H1 (cell line): ENCODE data around the gene MTERF1. TPM values are rescaled to one million over a fixed set of nuclear protein-coding genes. Genes with fewer than 3 reads are reported as not detected.

ENCODE experiments used
- CTCF ChIA-PET: fragments of 300-600 bp; sonication (Branson Sonifier 250); formaldehyde crosslinking; loops from one replicate; lab custom pipeline; 2021; ENCODE audit not compliant: partially characterized antibody; lab: Charles Lee
- POLR2A ChIA-PET: fragments of 300-600 bp; sonication (Branson Sonifier 250); formaldehyde crosslinking; loops from one replicate; lab custom pipeline; 2021; ENCODE audit warnings: inconsistent platforms; ENCODE audit not compliant: partially characterized antibody; lab: Charles Lee
- DNase-seq, 2 experiments: peaks; one replicate each; pipeline versions ENCODE4 v3.0.0 to v3.0.0-alpha.2; 2010 to 2022; ENCODE audit warnings: low spot score in 2 of 2, low read depth in 1 of 2, mixed read lengths in 1 of 2
- FAIRE-seq: peaks from 2 replicates; lab custom pipeline; 2011; peaks lifted over from hg19 to GRCh38; lab: Jason Lieb, UNC
- H2AFZ ChIP-seq: 2 replicates; pipeline ENCODE4 v1.8.1; 2012; ENCODE audit warnings: low read length, inconsistent platforms
- H2AK5ac ChIP-seq: 2 replicates; pipeline ENCODE4 v1.6.1; 2013; ENCODE audit warnings: low read depth, low read length
- H2BK120ac ChIP-seq: replicated peaks from 2 replicates; pipeline ENCODE3; 2013; ENCODE audit warnings: low read depth, low read length, inconsistent platforms
- H2BK12ac ChIP-seq: 2 replicates; pipeline ENCODE4 v1.6.1; 2013; ENCODE audit warnings: low read depth, low read length
- H2BK15ac ChIP-seq: 2 replicates; pipeline ENCODE4 v1.6.1; 2013; ENCODE audit warnings: low read length
- H2BK20ac ChIP-seq: 2 replicates; pipeline ENCODE4 v1.6.1; 2013; ENCODE audit warnings: low read length
- H2BK5ac ChIP-seq: 2 replicates; pipeline ENCODE4 v1.6.1; 2013; ENCODE audit warnings: low read depth, low read length
- H3K14ac ChIP-seq: 2 replicates; pipeline ENCODE4 v1.6.1; 2013; ENCODE audit warnings: inconsistent platforms; ENCODE audit not compliant: insufficient read length
- H3K18ac ChIP-seq: 2 replicates; pipeline ENCODE4 v1.6.1; 2013; ENCODE audit warnings: low read length; ENCODE audit errors: extremely low read depth
- H3K23ac ChIP-seq: 2 replicates; pipeline ENCODE4 v1.6.1; 2013; ENCODE audit warnings: inconsistent platforms; ENCODE audit not compliant: insufficient read length
- H3K23me2 ChIP-seq: 2 replicates; pipeline ENCODE4 v1.6.1; 2013; ENCODE audit warnings: low read depth, low read length
- H3K27ac ChIP-seq: 2 replicates; pipeline ENCODE4 v1.6.1; 2011; ENCODE audit warnings: low read depth, low read length, inconsistent platforms
- H3K27me3 ChIP-seq, 4 experiments: replicated peaks in 1 of 4; 1 replicate in 1 of 4; 2 replicates in 3 of 4; pipeline versions ENCODE4 v1.6.1 to v1.8.1; 2011 to 2013; ENCODE audit warnings: low read length in 3 of 4, mild to moderate bottlenecking in 3 of 4, inconsistent platforms in 2 of 4, mixed read lengths in 2 of 4, moderate library complexity in 1 of 4; ENCODE audit not compliant: control insufficient read depth in 3 of 4, insufficient read depth in 3 of 4; ENCODE audit errors: extremely low read depth in 1 of 4
- H3K36me3 ChIP-seq, 4 experiments: 2 replicates each; pipeline versions ENCODE4 v1.6.1 to v1.8.1; 2011 to 2013; ENCODE audit warnings: mild to moderate bottlenecking in 4 of 4, low read length in 3 of 4, moderate library complexity in 2 of 4, control low read depth in 1 of 4, inconsistent platforms in 1 of 4; ENCODE audit not compliant: insufficient read depth in 4 of 4, control insufficient read depth in 2 of 4
- H3K4ac ChIP-seq: replicated peaks from 2 replicates; pipeline ENCODE3; 2013; ENCODE audit warnings: low read length, low read depth, mixed read lengths, inconsistent platforms; ENCODE audit not compliant: insufficient read length
- H3K4me1 ChIP-seq, 4 experiments: replicated peaks in 1 of 4; 1 replicate in 1 of 4; 2 replicates in 3 of 4; pipeline versions ENCODE4 v1.6.1 to v1.8.1; 2011 to 2013; ENCODE audit warnings: low read length in 3 of 4, inconsistent platforms in 2 of 4, mixed read lengths in 1 of 4; ENCODE audit not compliant: insufficient read depth in 4 of 4, control insufficient read depth in 3 of 4
- H3K4me2 ChIP-seq, 2 experiments: 2 replicates each; pipeline versions ENCODE4 v1.6.1 to v1.8.1; 2011 to 2013; ENCODE audit warnings: low read depth in 2 of 2, low read length in 2 of 2, control low read depth in 1 of 2, inconsistent platforms in 1 of 2, mild to moderate bottlenecking in 1 of 2; ENCODE audit not compliant: insufficient read depth in 1 of 2
- H3K4me3 ChIP-seq, 4 experiments: fragments of 200-600, 300-600 bp in 1 of 4; sonication (generic), shearing (Covaris generic), sonication (Bioruptor Twin) in 1 of 4; 2 replicates each; pipeline versions ENCODE4 v1.5.1 to v1.8.1; 2011 to 2016; ENCODE audit warnings: low read length in 4 of 4, low read depth in 3 of 4, control low read depth in 2 of 4, inconsistent platforms in 2 of 4, mild to moderate bottlenecking in 2 of 4, mixed read lengths in 1 of 4, moderate library complexity in 1 of 4; ENCODE audit not compliant: insufficient read depth in 2 of 4; ENCODE audit errors: extremely low read depth in 1 of 4
- H3K56ac ChIP-seq: replicated peaks from 2 replicates; pipeline ENCODE3; 2013; ENCODE audit warnings: low read depth, mild to moderate bottlenecking, mixed read lengths, low read length, inconsistent platforms; ENCODE audit not compliant: insufficient read length
- H3K79me1 ChIP-seq: 2 replicates; pipeline ENCODE4 v1.6.1; 2013; ENCODE audit warnings: low read depth, low read length, control low read depth
- H3K79me2 ChIP-seq, 2 experiments: 2 replicates each; pipeline versions ENCODE4 v1.6.1 to v1.8.1; 2012 to 2013; ENCODE audit warnings: low read length in 2 of 2, mild to moderate bottlenecking in 2 of 2, inconsistent platforms in 1 of 2; ENCODE audit not compliant: insufficient read depth in 2 of 2, control insufficient read depth in 1 of 2
- H3K9ac ChIP-seq, 4 experiments: replicated peaks in 1 of 4; 1 replicate in 1 of 4; 2 replicates in 3 of 4; pipeline versions ENCODE4 v1.6.1 to v1.8.1; 2011 to 2013; ENCODE audit warnings: low read depth in 3 of 4, low read length in 3 of 4, control low read depth in 2 of 4, mild to moderate bottlenecking in 2 of 4, moderate library complexity in 2 of 4, inconsistent platforms in 1 of 4; ENCODE audit errors: extremely low read depth in 1 of 4
- H3K9me3 ChIP-seq, 2 experiments: 2 replicates each; pipeline versions ENCODE4 v1.6.1 to v1.8.1; 2012 to 2013; ENCODE audit warnings: mild to moderate bottlenecking in 2 of 2, moderate library complexity in 2 of 2, control low read depth in 1 of 2, inconsistent platforms in 1 of 2, low read depth in 1 of 2, low read length in 1 of 2, mixed read lengths in 1 of 2; ENCODE audit not compliant: insufficient read depth in 2 of 2
- H4K20me1 ChIP-seq, 2 experiments: replicated peaks in 1 of 2; 2 replicates each; pipeline versions ENCODE3 to v1.8.1; 2011 to 2013; ENCODE audit warnings: inconsistent platforms in 2 of 2, low read length in 2 of 2, mild to moderate bottlenecking in 1 of 2; ENCODE audit not compliant: insufficient read depth in 2 of 2, control insufficient read depth in 1 of 2
- H4K5ac ChIP-seq: 2 replicates; pipeline ENCODE4 v1.6.1; 2013; ENCODE audit warnings: low read length, low read depth, mixed read lengths, inconsistent platforms; ENCODE audit not compliant: insufficient read length
- H4K8ac ChIP-seq: 2 replicates; pipeline ENCODE4 v1.8.0; 2013; ENCODE audit warnings: mild to moderate bottlenecking, moderate library complexity, low read length, inconsistent platforms; ENCODE audit not compliant: insufficient read depth; ENCODE audit errors: extremely low read depth
- H4K91ac ChIP-seq: replicated peaks from 2 replicates; pipeline ENCODE3; 2013; ENCODE audit warnings: low read length, mixed read lengths, inconsistent platforms; ENCODE audit not compliant: insufficient read length
- ATF3 ChIP-seq: IDR thresholded peaks from 2 replicates; pipeline ENCODE4 v1.6.1; 2011; ENCODE audit warnings: low read depth, mild to moderate bottlenecking, low read length; ENCODE audit not compliant: insufficient read depth
- BACH1 ChIP-seq: IDR thresholded peaks from 2 replicates; pipeline ENCODE4 v1.6.1; 2012; ENCODE audit warnings: low read length, improper control_type of control experiment
- CBX8 ChIP-seq: fragments of 300-800, 300-1000 bp; sonication (generic); IDR thresholded peaks from 2 replicates; pipeline ENCODE4 v1.7.1; 2016; ENCODE audit warnings: low read depth, low read length, borderline replicate concordance
- CEBPB ChIP-seq: IDR thresholded peaks from 2 replicates; pipeline ENCODE4 v1.6.1; 2012; ENCODE audit warnings: low read depth, low read length
- CREB1 ChIP-seq: IDR thresholded peaks from 2 replicates; pipeline ENCODE4 v1.6.1; 2012; ENCODE audit warnings: inconsistent platforms
- CTBP2 ChIP-seq: IDR thresholded peaks from 2 replicates; pipeline ENCODE4 v1.7.0; 2011; ENCODE audit warnings: borderline replicate concordance, mild to moderate bottlenecking, moderate library complexity, mixed read lengths, low read length; ENCODE audit not compliant: insufficient read depth, insufficient read length
- GABPA ChIP-seq: IDR thresholded peaks from 2 replicates; pipeline ENCODE4 v1.6.1; 2011; ENCODE audit warnings: mild to moderate bottlenecking, low read length, moderate library complexity, borderline replicate concordance; ENCODE audit not compliant: insufficient read depth
- KDM1A ChIP-seq: fragments of 200-600, 300-600 bp; sonication (generic); IDR thresholded peaks from 2 replicates; pipeline ENCODE4 v1.7.1; 2016; ENCODE audit warnings: mild to moderate bottlenecking, low read length, borderline replicate concordance
- KDM4A ChIP-seq: IDR thresholded peaks from one replicate; pipeline ENCODE4 v1.7.1; 2012; ENCODE audit warnings: low read depth, mild to moderate bottlenecking, moderate library complexity, low read length, inconsistent platforms; ENCODE audit not compliant: severe bottlenecking
- NRF1 ChIP-seq: IDR thresholded peaks from 2 replicates; pipeline ENCODE4 v1.6.1; 2011; ENCODE audit warnings: mild to moderate bottlenecking, low read depth, low read length, improper control_type of control experiment
- PHF8 ChIP-seq: fragments of 200-600 bp; sonication (generic); conservative IDR thresholded peaks from 2 replicates; pipeline ENCODE4 v1.7.1; 2012; ENCODE audit warnings: low read depth, mild to moderate bottlenecking, inconsistent platforms, low read length, moderate library complexity
- POLR2AphosphoS5 ChIP-seq: IDR thresholded peaks from 2 replicates; pipeline ENCODE4 v1.6.1; 2011; ENCODE audit warnings: low read depth, low read length
- SIRT6 ChIP-seq: IDR thresholded peaks from one replicate; pipeline ENCODE4 v1.7.1; 2012; ENCODE audit warnings: low read length, inconsistent platforms
- SP4 ChIP-seq: IDR thresholded peaks from 2 replicates; pipeline ENCODE4 v1.6.1; 2012; ENCODE audit warnings: low read length, inconsistent platforms
- SUZ12 ChIP-seq: fragments of 200-600 bp; sonication (generic); IDR thresholded peaks from 2 replicates; pipeline ENCODE4 v1.6.1; 2012; ENCODE audit warnings: mild to moderate bottlenecking, inconsistent platforms, low read length, moderate library complexity, mixed read lengths
- TBP ChIP-seq: IDR thresholded peaks from 2 replicates; pipeline ENCODE4 v1.6.1; 2011; ENCODE audit warnings: low read depth, low read length, improper control_type of control experiment
- WGBS, 2 experiments: shearing (Covaris generic) in 1 of 2; methylation state at CpG; one replicate each; pipeline versions ENCODE4 v1.1.6 to v1.1.7; 2013 to 2015; ENCODE audit warnings: low lambda C conversion rate in 2 of 2, mixed read lengths in 2 of 2, inconsistent platforms in 1 of 2, low coverage in 1 of 2, missing lambda C conversion rate in 1 of 2; ENCODE audit not compliant: insufficient replicate concordance in 2 of 2, insufficient coverage in 1 of 2, insufficient read length in 1 of 2; ENCODE audit errors: extremely low coverage in 1 of 2, missing lambda C conversion rate in 1 of 2; 5-methylcytosine and 5-hydroxymethylcytosine counted together
- polyA plus RNA-seq, 7 experiments: library from polyadenylated mRNA; depleted of rRNA in 3 of 7; stranded (reverse) in 5 of 7; unstranded in 2 of 7; fragments of >200 nt in 5 of 7; fragments of 200-250 nt in 2 of 7; gene quantifications; 1 replicate in 5 of 7; 2 replicates in 1 of 7; 4 replicates in 1 of 7; pipeline versions ENCODE4 v1.2.1 to v1.2.3, GENCODE V29; 2011 to 2013; ENCODE audit warnings: missing spikeins in 2 of 7, mixed read lengths in 2 of 7
- total RNA-seq: library from RNA; stranded (reverse); fragmentation: NEBNext Ultra II Directional; extraction: Animal tissue kit (Norgen Biotek cat#: 25700); gene quantifications from 2 replicates; pipeline ENCODE4 v1.2.1, GENCODE V29; 2021

MTERF1 gene
- total and polyA plus RNA-seq, 2 of the 8 experiments (the other 6 are each of a cell fraction or from before 2014, with no cell fraction given), result 4.5 to 12.6 TPM

- Histone ChIP-seq H3K9ac (no peak overlapping the region), H3K56ac (no peak overlapping the region), H3K27me3 (no peaks in the 10 kb centered on the region), H3K23ac (no peak overlapping the region), H3K4ac (no peak overlapping the region), H2BK120ac (no peak overlapping the region), H2BK20ac (no peak overlapping the region), H4K8ac (no peak overlapping the region), H3K79me1 (no peaks in the 10 kb centered on the region), H4K5ac (no peak overlapping the region), H2BK12ac (no peak overlapping the region), H3K23me2 (no peaks in the 10 kb centered on the region), H3K4me2 (no peak overlapping the region), H2BK5ac (no peak overlapping the region), H3K36me3 (no peaks in the 10 kb centered on the region), H4K91ac (no peak overlapping the region), H4K20me1 (no peaks in the 10 kb centered on the region), H3K4me3 (no peak overlapping the region), H3K14ac (no peak overlapping the region), H2BK15ac (no peak overlapping the region), H3K27ac (no peak overlapping the region), H3K18ac (no peak overlapping the region), H2AFZ (no peak overlapping the region), H2AK5ac (no peak overlapping the region), H3K79me2 (no peaks in the 10 kb centered on the region), H3K9me3 (no peaks in the 10 kb centered on the region), H3K4me1 (no peaks in the 10 kb centered on the region)
- WGBS, 2 experiments, result 81% methylated on average over 6 of the region's 6 CpGs; no CpG with 5 or more reads in 1 of the 2 experiments
- FAIRE-seq (no peak), DNase-seq (no peak)
- POLR2A ChIA-PET, result no interaction called here
- CTCF ChIA-PET, result interaction anchor here (0.6 to 2.3 kb wide), 2 partner anchors 12 to 547 kb away, joined by 3 to 10 read pairs; no protein-coding TSS in a partner anchor
- TF ChIP-seq CTBP2, result no peak
- TF ChIP-seq SUZ12, result no peak
- TF ChIP-seq SIRT6, result no peak
- TF ChIP-seq KDM1A, result no peak
- TF ChIP-seq KDM4A, result no peak
- TF ChIP-seq ATF3, result no peak
- no peak for TF ChIP-seq GABPA
- no peak for TF ChIP-seq SP4
- no peak for TF ChIP-seq BACH1
- TF ChIP-seq CREB1, result no peak
- TF ChIP-seq PHF8, result no peak
- no peak for TF ChIP-seq CBX8
- TF ChIP-seq NRF1, result no peak
- no peak for TF ChIP-seq TBP
- TF ChIP-seq CEBPB, result no peak
- TF ChIP-seq POLR2AphosphoS5, result no peak
Measured at GRCh38 chr7:91864070-91864469, 16.4 kb downstream of the MTERF1 start.
